GM19193 (cell line): ENCODE data around the gene INSRR.

Experiments
- POLR2A ChIP-seq: IDR thresholded peaks from 4 replicates; pipeline ENCODE4 v1.6.1; 2011; ENCODE audit not compliant: insufficient read depth, insufficient read length; ENCODE audit errors: extremely low read depth

The INSRR gene

GRCh38 chr1:156885314-156885713, 26.4 kb upstream of the INSRR start:
- no peak for TF ChIP-seq POLR2A

- no peak for TF ChIP-seq POLR2A
Measured at GRCh38 chr1:156884560-156885184, 25.8 kb upstream of the INSRR start.

GRCh38 chr1:156883919-156884318, 25.0 kb upstream of the INSRR start:
- no peak for TF ChIP-seq POLR2A

- TF ChIP-seq POLR2A = no peak
Measured at GRCh38 chr1:156882543-156882942, 23.6 kb upstream of the INSRR start.

- no peak for TF ChIP-seq POLR2A
Measured at GRCh38 chr1:156881663-156882062, 22.7 kb upstream of the INSRR start.

- TF ChIP-seq POLR2A = no peak
Measured at GRCh38 chr1:156881101-156881500, 22.2 kb upstream of the INSRR start.

GRCh38 chr1:156880473-156880872, 21.6 kb upstream of the INSRR start:
- TF ChIP-seq POLR2A = no peak

GRCh38 chr1:156879876-156880275, 21.0 kb upstream of the INSRR start:
- no peak for TF ChIP-seq POLR2A

GRCh38 chr1:156877433-156878170, 18.7 kb upstream of the INSRR start:
- TF ChIP-seq POLR2A = no peak

- TF ChIP-seq POLR2A = no peak
Measured at GRCh38 chr1:156876281-156876680, 17.4 kb upstream of the INSRR start.

- no peak for TF ChIP-seq POLR2A
Measured at GRCh38 chr1:156875341-156875615, 16.4 kb upstream of the INSRR start.

- TF ChIP-seq POLR2A = no peak
Measured at GRCh38 chr1:156874572-156875340, 15.8 kb upstream of the INSRR start.

GRCh38 chr1:156874142-156874541, 15.2 kb upstream of the INSRR start:
- no peak for TF ChIP-seq POLR2A

- no peak for TF ChIP-seq POLR2A
Measured at GRCh38 chr1:156873659-156874058, 14.7 kb upstream of the INSRR start.

GRCh38 chr1:156869455-156869854, 10.5 kb upstream of the INSRR start:
- TF ChIP-seq POLR2A = no peak

GRCh38 chr1:156868341-156868740, 9.4 kb upstream of the INSRR start:
- no peak for TF ChIP-seq POLR2A

GRCh38 chr1:156866249-156866909, 7.5 kb upstream of the INSRR start:
- TF ChIP-seq POLR2A = no peak

- TF ChIP-seq POLR2A = no peak
Measured at GRCh38 chr1:156865865-156866248, 6.9 kb upstream of the INSRR start.
